NOMO-1 (cell line): Measurements from ENCODE around the gene ZNF865.

ENCODE experiments used
- DNase-seq, 2 experiments: peaks; one replicate each; lab custom pipeline; 2025; ENCODE audit not compliant: unreplicated experiment in 2 of 2; lab: John Stamatoyannopoulos, UW

The ZNF865 gene

GRCh38 chr19:55654868-55655647 is 49.6 kb downstream of the ZNF865 start, which contains the start of gene U2AF2:
TSS of gene U2AF2 (plus strand) at chr19:55655035. CDS start at chr19:55655105, 70 bp downstream.
- peak; percentile 92 to 94 for DNase-seq

GRCh38 chr19:55655648-55656040 is 50.2 kb downstream of the ZNF865 start:
- no peak for DNase-seq

GRCh38 chr19:55656552-55656951 is 51.1 kb downstream of the ZNF865 start:
- DNase-seq, result no peak

- DNase-seq, result no peak
Observed at GRCh38 chr19:55656988-55657747, 51.7 kb downstream of the ZNF865 start.

GRCh38 chr19:55658846-55659459 is 53.5 kb downstream of the ZNF865 start:
- no peak for DNase-seq

GRCh38 chr19:55659822-55660221 is 54.4 kb downstream of the ZNF865 start:
- no peak for DNase-seq

GRCh38 chr19:55660404-55660803 is 55.0 kb downstream of the ZNF865 start:
- no peak for DNase-seq

GRCh38 chr19:55660991-55661390 is 55.5 kb downstream of the ZNF865 start:
- DNase-seq, result no peak

GRCh38 chr19:55661826-55662225 is 56.4 kb downstream of the ZNF865 start:
- no peak for DNase-seq

GRCh38 chr19:55663846-55664536 is 58.5 kb downstream of the ZNF865 start:
- DNase-seq, result no peak

- no peak for DNase-seq
Observed at GRCh38 chr19:55666343-55667005, 61.0 kb downstream of the ZNF865 start.
